NCI-H1417 treated with DMSO at 0.1 percent for 48 hours (cell line): ENCODE data around the gene MYO15B.

Experiments used
- DNase-seq: peaks from one replicate; lab custom pipeline; 2025; lab: John Stamatoyannopoulos, UW

The MYO15B gene

GRCh38 chr17:75603123-75603522 is 15.5 kb downstream of the MYO15B start:
- DNase-seq: no peak

- DNase-seq: no peak
Observed at GRCh38 chr17:75604034-75604695, 16.6 kb downstream of the MYO15B start.

- no peak for DNase-seq
Observed at GRCh38 chr17:75605790-75606189, 18.2 kb downstream of the MYO15B start.

DNA sequence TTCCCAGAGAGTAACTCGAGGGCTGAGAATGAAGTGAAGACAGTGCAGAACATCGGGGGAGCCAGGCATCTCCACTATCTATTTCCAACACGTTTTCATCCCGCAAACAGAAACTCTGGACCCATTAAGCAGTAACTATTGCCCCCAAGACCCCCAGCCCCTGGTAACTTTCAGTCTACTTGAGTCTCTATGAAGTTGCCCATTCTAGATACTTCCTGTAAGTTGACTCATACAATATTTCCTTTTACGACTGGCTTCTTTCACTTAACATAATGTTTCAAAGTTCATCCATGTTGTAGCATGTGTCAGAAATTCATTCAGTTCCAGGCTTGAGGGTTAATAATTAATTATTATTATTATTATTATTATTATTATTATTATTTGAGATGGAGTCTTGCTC is 19.5 kb downstream of the MYO15B start:
- no peak for DNase-seq

GRCh38 chr17:75610103-75610984 is 22.7 kb downstream of the MYO15B start:
- no peak for DNase-seq

- no peak for DNase-seq
Observed at GRCh38 chr17:75611851-75612429, 24.3 kb downstream of the MYO15B start.

DNA sequence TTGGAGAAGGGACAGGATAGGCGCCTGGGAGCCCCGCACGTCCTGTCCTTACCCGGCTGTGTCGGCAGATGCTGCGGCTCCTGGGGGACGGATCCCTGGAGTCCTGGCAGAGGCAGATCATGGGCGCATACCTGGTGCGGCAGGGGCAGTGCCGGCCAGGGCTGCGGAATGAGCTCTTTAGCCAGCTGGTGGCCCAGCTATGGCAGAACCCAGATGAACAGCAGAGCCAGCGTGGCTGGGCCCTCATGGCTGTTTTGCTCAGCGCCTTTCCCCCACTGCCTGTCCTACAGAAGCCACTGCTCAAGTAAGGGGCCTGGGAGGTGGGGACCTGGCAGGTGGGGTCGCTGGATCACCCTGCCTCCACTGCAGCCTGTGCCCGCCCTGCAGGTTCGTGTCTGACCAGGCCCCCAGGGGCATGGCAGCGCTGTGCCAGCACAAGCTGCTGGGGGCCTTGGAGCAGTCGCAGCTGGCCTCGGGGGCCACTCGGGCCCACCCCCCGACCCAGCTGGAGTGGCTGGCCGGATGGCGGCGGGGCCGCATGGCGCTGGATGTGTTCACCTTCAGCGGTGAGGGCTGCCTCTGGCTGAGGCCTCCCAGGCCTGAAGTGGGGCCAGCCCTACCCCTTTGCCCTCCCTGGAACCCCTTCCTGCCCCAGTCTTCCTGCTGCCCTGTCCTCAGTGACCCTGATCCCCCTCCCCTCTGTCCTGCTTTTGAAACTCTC is 25.5 kb downstream of the MYO15B start:
- DNase-seq: no peak

- no peak for DNase-seq
Observed at GRCh38 chr17:75614006-75614405, 26.4 kb downstream of the MYO15B start.

DNA sequence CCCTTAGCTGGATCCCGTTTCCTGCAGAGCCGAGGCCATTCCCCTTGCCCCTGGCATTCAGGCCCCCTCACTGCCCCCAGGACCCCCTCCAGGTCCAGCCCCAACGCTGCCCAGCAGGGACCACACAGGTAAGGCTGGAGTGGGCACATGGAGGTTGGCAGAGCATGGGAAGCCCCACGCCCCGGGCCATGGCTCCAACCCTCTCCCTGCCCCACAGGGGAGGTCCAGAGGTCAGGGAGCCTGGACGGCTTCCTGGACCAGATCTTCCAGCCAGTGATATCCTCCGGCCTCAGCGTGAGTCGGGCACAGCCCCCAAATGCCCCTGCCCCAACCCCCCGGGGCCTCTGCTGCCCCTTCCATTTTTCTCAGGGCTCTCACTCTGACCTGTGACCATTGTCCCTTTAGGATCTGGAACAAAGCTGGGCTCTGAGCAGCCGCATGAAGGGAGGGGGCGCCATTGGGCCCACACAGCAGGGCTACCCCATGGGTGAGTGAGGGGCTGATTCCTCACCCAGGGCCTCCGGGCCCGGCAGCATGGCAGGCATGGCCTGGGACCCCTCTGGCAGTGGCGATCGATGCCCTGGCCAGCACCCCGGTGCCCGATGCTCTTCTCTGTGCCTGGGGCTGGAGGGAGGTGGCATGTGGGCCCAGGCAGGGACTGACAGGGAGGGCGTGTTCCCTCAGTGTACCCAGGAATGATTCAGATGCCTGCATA is 27.1 kb downstream of the MYO15B start:
- DNase-seq: no peak

DNA sequence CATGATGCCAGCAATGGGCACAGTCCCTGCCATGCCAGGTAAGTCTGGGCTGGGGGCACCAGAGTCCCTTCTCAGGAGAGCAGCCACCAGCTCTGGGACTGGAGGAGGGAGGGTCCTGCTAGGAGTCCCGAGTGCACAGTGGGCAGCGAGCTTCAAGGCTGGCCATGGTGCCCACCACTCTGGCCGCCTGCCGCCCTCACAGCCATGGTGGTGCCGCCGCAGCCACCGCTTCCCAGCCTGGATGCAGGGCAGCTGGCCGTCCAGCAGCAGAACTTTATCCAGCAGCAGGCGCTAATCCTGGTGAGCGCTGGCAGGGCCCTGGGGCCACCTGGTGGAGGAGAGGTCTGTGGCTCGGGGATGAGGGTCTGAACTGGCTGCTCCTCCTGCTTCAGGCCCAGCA is 27.7 kb downstream of the MYO15B start:
- DNase-seq: no peak

- no peak for DNase-seq
Observed at GRCh38 chr17:75616521-75617122, 29.0 kb downstream of the MYO15B start.

DNA sequence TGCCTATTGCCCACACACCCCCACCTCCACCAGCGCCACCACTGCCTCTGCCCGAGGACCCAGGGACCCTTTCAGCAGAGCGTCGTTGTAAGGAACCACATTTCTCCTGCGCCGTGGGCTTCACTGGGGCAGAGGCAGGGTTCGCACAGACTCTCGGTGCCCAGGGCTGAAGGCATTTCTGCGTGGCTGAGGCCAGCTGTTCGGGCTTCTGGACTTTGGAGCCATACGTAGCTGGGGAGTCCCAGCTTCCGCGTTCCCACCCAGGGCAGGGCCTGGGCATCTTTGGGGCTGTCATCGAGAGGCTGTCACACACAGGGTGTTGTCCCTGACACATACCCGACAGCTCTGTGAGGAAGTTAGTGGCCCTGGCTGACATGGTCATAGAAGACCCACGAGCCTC is 29.6 kb downstream of the MYO15B start:
- DNase-seq: no peak

DNA sequence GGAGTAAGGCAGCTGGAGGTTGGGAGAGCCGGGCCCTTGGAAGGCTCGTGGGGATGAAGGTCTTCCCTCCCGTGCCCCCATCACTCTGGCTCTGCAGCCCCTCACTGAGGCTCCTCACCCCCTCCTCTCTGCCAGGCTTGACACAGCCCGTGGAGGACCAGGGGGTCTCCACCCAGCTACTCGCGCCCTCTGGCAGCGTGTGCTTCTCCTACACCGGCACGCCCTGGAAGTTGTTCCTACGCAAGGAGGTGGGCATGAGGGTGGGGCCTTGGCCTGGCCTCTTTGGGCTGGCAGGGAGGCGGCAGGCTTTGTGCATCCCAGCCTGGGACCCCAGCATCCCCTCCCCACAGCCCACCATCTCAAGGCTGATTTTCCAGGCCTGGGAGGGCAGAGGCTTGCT is 30.1 kb downstream of the MYO15B start:
- no peak for DNase-seq

DNA sequence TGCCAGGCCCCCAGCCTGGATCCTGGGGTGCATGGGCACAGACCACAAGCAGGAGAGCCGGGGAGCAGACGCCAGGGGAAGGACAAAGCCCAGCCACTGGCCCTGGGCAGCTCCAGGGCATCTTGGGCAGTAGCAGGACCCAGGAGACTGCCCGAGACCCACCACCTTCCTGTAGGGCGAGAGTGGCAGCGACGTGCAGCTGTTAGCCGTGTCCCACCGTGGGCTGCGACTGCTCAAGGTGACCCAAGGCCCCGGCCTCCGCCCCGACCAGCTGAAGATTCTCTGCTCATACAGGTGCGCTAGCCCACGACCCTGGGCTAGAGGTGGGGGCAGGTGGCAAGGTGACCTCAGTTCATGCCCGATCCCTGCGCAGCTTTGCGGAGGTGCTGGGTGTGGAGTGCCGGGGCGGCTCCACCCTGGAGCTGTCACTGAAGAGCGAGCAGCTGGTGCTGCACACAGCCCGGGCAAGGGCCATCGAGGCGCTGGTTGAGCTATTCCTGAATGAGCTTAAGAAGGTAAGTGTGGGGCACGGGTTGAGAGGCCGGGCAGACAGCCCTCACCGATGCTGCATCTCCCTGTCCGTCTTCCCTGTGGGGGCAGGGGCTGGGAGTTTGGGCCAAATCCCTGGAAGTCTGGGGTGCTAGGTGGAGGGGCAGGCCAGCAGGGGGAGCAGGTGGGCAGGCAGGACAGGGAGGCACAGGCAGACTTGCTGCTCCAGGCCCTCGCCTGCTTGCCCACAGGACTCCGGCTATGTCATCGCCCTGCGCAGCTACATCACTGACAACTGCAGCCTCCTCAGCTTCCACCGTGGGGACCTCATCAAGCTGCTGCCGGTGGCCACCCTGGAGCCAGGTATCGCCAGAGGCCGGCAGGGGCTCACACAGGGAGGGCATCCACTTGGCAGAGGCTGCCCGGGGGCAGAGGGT is 32.2 kb downstream of the MYO15B start:
- no peak for DNase-seq

- no peak for DNase-seq
Observed at GRCh38 chr17:75621489-75621888, 33.9 kb downstream of the MYO15B start.

DNA sequence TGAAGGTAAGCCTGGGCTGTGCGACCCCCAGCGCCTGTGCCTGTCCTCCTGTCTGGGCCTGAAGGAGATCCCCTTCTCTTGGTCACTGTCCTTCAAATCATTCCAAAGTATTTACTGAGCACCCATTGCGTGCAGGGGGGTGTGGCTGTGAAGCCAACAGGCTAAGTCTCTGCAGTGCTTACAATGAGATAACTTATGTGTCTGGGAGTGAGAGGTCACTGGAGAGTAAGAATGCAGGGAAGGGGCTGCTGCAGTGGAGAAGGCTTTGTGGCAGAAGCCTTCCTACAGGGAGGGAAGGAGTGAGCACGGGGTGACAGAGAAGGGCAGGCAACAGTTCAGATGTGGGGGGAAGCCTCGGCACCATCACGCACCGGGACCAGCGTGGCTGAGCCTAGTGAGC is 34.5 kb downstream of the MYO15B start:
- no peak for DNase-seq

DNA sequence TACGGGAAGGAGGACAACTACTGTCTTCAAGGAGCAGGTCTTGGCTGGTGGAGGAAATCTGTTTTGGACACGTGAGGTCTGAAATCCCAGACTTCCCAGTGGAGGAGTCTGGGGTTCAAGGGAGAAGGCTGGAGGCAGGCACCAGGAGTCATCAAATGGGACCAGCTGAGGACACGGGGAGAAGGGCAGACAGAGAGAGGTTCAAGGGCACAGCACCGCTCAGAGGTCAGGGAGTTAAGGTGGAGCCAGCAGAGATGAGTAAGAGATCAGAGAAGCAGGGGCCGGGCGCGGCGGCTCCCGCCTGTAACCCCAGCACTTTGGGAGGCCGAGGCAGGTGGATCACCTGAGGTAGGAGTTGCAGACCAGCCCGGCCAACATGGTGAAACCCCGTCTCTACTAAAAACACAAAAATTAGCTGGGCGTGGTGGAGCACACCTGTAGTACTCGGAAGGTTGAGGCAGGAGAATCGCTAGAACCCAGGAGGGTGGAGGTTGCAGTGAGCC is 35.2 kb downstream of the MYO15B start:
- DNase-seq: no peak

GRCh38 chr17:75623386-75623785 is 35.8 kb downstream of the MYO15B start:
- DNase-seq: no peak

DNA sequence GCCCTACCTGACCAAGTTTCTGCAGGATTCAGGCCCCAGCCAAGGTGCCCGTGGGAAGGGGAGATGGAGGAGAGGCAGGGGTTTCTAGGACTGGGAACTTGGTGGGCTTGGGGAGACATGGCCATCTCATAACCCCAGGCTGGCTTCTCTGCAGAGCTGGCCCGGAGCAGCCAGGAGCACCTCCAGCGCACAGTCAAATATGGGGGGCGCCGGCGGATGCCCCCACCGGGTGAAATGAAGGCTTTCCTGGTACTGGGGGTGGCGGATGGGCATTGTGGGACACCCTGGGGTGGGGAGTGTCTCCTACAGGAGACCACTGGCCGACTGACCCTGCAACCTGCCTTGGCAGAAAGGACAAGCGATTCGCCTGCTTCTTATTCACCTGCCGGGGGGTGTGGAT is 36.4 kb downstream of the MYO15B start:
- DNase-seq: no peak

DNA sequence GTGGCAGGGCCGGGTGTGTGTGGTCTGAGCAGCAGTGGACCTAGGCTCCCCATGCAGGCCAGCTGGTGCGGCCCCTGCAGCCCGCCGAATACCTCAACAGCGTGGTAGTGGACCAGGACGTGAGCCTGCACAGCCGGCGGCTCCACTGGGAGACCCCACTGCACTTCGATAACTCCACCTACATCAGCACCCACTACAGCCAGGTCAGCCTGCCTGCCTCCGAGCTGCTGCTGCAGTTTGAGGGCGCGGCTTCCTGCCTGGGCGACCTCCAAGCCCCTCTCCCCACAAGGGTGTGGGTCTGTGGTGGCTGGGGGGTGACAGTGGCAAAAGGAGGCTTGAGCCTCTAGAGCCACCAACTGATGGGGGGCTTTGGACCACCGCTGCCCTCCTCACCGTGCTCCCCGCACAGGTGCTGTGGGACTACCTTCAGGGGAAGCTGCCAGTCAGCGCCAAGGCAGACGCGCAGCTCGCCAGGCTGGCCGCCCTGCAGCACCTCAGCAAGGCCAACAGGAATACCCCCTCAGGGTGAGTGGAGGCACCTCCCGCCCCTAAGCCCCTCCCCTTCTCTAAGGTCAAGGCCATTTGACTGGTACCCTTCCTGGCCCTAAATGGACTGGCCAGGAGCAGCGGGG is 37.2 kb downstream of the MYO15B start:
- no peak for DNase-seq
